ENCODE data around the gene GNG7.

DNA sequence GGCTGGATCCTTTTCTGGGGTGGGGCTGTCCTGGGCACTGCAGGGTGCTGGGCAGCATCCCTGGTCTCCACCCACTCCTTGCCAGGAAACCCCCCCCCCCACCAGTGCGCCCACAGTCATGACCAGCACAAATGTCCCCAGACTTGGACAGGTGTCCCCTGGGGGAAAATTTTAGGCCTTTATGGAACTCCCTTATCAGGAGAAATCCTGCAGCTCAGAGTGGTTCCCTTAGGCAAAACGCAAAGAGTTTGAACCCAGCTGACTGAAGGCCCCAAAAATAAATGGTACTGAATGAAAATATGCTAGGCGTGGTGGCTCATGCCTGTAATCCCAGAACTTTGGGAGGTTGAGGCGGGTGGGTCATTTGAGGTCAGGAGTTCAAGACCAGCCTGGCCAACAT lies 174.8 kb downstream of the GNG7 start:
- TF ChIP-seq, protein P1, sequence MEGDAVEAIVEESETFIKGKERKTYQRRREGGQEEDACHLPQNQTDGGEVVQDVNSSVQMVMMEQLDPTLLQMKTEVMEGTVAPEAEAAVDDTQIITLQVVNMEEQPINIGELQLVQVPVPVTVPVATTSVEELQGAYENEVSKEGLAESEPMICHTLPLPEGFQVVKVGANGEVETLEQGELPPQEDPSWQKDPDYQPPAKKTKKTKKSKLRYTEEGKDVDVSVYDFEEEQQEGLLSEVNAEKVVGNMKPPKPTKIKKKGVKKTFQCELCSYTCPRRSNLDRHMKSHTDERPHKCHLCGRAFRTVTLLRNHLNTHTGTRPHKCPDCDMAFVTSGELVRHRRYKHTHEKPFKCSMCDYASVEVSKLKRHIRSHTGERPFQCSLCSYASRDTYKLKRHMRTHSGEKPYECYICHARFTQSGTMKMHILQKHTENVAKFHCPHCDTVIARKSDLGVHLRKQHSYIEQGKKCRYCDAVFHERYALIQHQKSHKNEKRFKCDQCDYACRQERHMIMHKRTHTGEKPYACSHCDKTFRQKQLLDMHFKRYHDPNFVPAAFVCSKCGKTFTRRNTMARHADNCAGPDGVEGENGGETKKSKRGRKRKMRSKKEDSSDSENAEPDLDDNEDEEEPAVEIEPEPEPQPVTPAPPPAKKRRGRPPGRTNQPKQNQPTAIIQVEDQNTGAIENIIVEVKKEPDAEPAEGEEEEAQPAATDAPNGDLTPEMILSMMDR (conservative IDR thresholded peaks at IDR 0.05 in 1 of 2, IDR thresholded peaks at IDR 0.05 in 1 of 2; ENCODE audit: extremely low read depth in 1 of 2, insufficient read depth in 1 of 2, low read depth in 1 of 2, low read length in 2 of 2): no peak
- no peak for TF ChIP-seq EZH2 (IDR thresholded peaks at IDR 0.05; ENCODE audit: borderline replicate concordance, low read length)

All from mammary epithelial cell (primary cell).